K562 (cell line): ENCODE results near the gene CEP131. TPM values are rescaled to one million over a fixed set of nuclear protein-coding genes. Genes with fewer than 3 reads are reported as not detected.

ENCODE experiments used
- BHLHE40 ChIP-seq: IDR thresholded peaks from 2 replicates; pipeline ENCODE4 v1.6.1; 2011; ENCODE audit warnings: low read length, improper control_type of control experiment
- CHCHD3 ChIP-seq: fragments of 250-450 bp; sonication (Bioruptor Pico); IDR thresholded peaks from 2 replicates; pipeline ENCODE4 v2.1.2; 2022; ENCODE audit warnings: mild to moderate bottlenecking
- CXXC5 ChIP-seq: fragments of 250-450 bp; sonication (Bioruptor Pico); IDR thresholded peaks from 2 replicates; pipeline ENCODE4 v1.8.0; 2022; ENCODE audit warnings: inconsistent platforms, mild to moderate bottlenecking, moderate library complexity
- E2F4 ChIP-seq: sonication (generic); formaldehyde crosslinking; IDR thresholded peaks from 2 replicates; pipeline ENCODE4 v1.8.0; 2022; ENCODE audit warnings: mild to moderate bottlenecking, low read depth, missing genetic modification reagents
- HMG20A ChIP-seq: fragments of 450-650 bp; formaldehyde crosslinking; conservative IDR thresholded peaks from 2 replicates; pipeline ENCODE4 v1.4.0; 2020; ENCODE audit warnings: mild to moderate bottlenecking, mixed read lengths
- KLF10 ChIP-seq: fragments of 250-450 bp; sonication (Bioruptor Pico); IDR thresholded peaks from 2 replicates; pipeline ENCODE4 v1.6.1; 2021; ENCODE audit warnings: matching md5 sums
- LARP7 ChIP-seq: fragments of 450-650 bp; IDR thresholded peaks from 2 replicates; pipeline ENCODE4 v1.6.1; 2016
- NCOA1 ChIP-seq: fragments of 450-650 bp; IDR thresholded peaks from 2 replicates; pipeline ENCODE4 v1.6.1; 2016; ENCODE audit warnings: low read depth
- NFYB ChIP-seq: IDR thresholded peaks from 2 replicates; pipeline ENCODE4 v1.6.1; 2011; ENCODE audit warnings: mild to moderate bottlenecking, moderate library complexity; ENCODE audit not compliant: insufficient read length; ENCODE audit errors: extremely low read depth
- NRF1 ChIP-seq, 2 experiments: fragments of 450-650 bp; IDR thresholded peaks in 1 of 2; conservative IDR thresholded peaks in 1 of 2; 2 replicates each; pipeline ENCODE4 v1.6.1; 2014; ENCODE audit warnings: mild to moderate bottlenecking in 2 of 2
- RBM39 ChIP-seq: fragments of 200-400 bp; formaldehyde crosslinking; optimal IDR thresholded peaks from 2 replicates; pipeline ENCODE3; 2018; ENCODE audit warnings: low read depth, low read length
- RNF2 ChIP-seq: sonication (generic); IDR thresholded peaks from 2 replicates; pipeline ENCODE4 v1.6.1; 2016
- SMAD4 ChIP-seq: fragments of 250-450 bp; sonication (Bioruptor Pico); conservative IDR thresholded peaks from 2 replicates; pipeline ENCODE4 v1.8.0; 2021; ENCODE audit warnings: inconsistent platforms, mild to moderate bottlenecking, moderate library complexity
- SP2 ChIP-seq: IDR thresholded peaks from 2 replicates; pipeline ENCODE4 v1.6.1; 2011; ENCODE audit warnings: mild to moderate bottlenecking, low read depth, low read length, moderate library complexity; ENCODE audit not compliant: poor library complexity, severe bottlenecking; ENCODE audit errors: extremely low read depth
- TEAD4 ChIP-seq, 2 experiments: sonication (generic) in 1 of 2; formaldehyde crosslinking in 1 of 2; IDR thresholded peaks; 2 replicates each; pipeline versions ENCODE4 v1.6.1 to v1.8.0; 2012 to 2022; ENCODE audit warnings: borderline replicate concordance in 1 of 2, inconsistent platforms in 1 of 2, low read length in 1 of 2, mild to moderate bottlenecking in 1 of 2, missing genetic modification reagents in 1 of 2
- VEZF1 ChIP-seq: fragments of 200-800 bp; sonication (Bioruptor generic); IDR thresholded peaks from 2 replicates; pipeline ENCODE4 v1.6.1; 2017; ENCODE audit warnings: missing genetic modification characterization, missing compliant biosample characterization
- ZBTB49 ChIP-seq: sonication (generic); formaldehyde crosslinking; IDR thresholded peaks from 2 replicates; pipeline ENCODE4 v1.8.0; 2022; ENCODE audit warnings: missing genetic modification reagents, mild to moderate bottlenecking, borderline replicate concordance
- ZNF311 ChIP-seq: fragments of 250-450 bp; sonication (Bioruptor Pico); IDR thresholded peaks from 2 replicates; pipeline ENCODE4 v1.4.0; 2020; ENCODE audit warnings: mild to moderate bottlenecking, moderate library complexity
- ZNF384 ChIP-seq: IDR thresholded peaks from 2 replicates; pipeline ENCODE4 v1.6.1; 2012; ENCODE audit warnings: low read depth, low read length, improper control_type of control experiment
- ZNF583 ChIP-seq: fragments of 250-450 bp; sonication (Bioruptor Pico); IDR thresholded peaks from 2 replicates; pipeline ENCODE4 v1.4.0; 2020
- ZNF740 ChIP-seq, 3 experiments: fragments of 200-800 bp in 1 of 3; sonication (Bioruptor generic) in 1 of 3; sonication (generic) in 1 of 3; formaldehyde crosslinking in 1 of 3; IDR thresholded peaks; 2 replicates each; pipeline versions ENCODE4 v1.6.1 to v1.8.0; 2016 to 2022; ENCODE audit warnings: mild to moderate bottlenecking in 2 of 3, missing compliant biosample characterization in 2 of 3, missing genetic modification characterization in 2 of 3, missing genetic modification reagents in 1 of 3
- polyA plus RNA-seq, 8 experiments: library from polyadenylated mRNA; depleted of rRNA in 4 of 8; stranded (reverse) in 5 of 8; unstranded in 3 of 8; fragments of >200 nt; fragmentation: Nextera tagmentation in 2 of 8; fragmentation: Illumina TruSeq in 1 of 8; extraction: Ambion mirVana in 2 of 8; extraction: Trizol in 1 of 8; gene quantifications; 2 replicates each; pipeline versions ENCODE4 v1.2.1 to v1.2.3, GENCODE V29; 2011 to 2014; ENCODE audit warnings: inconsistent platforms in 1 of 8, missing spikeins in 1 of 8
- total RNA-seq, 7 experiments: library from RNA; depleted of rRNA in 6 of 7; stranded (reverse); fragments of >200 nt in 6 of 7; fragmentation: Illumina TruSeq in 2 of 7; extraction: Trizol in 2 of 7; gene quantifications; 2 replicates each; pipeline versions ENCODE4 v1.2.1 to v1.2.3, GENCODE V29; 2011 to 2021; ENCODE audit warnings: low replicate concordance in 1 of 7

CEP131 gene
- total and polyA plus RNA-seq, 9 of the 15 experiments (the other 6 are each of a cell fraction or from before 2014, with no cell fraction given): 0.24 to 21.2 (median 2.3) TPM

- peak; percentile 70 for TF ChIP-seq ZNF740 (CRISPR knock-in tag; IDR thresholded peaks at IDR 0.05)
- no peak; a peak in 2 of 4 replicates for TF ChIP-seq ZNF740 (tag; IDR thresholded peaks at IDR 0.05)
- peak; percentile 58 for TF ChIP-seq BHLHE40
- TF ChIP-seq TEAD4 (IDR thresholded peaks at IDR 0.05; ENCODE audit: low read length): 0 out of 2 replicates have a peak, but pooled peaks have one; percentile 6
- no peak for TF ChIP-seq TEAD4 (CRISPR knock-in tag; IDR thresholded peaks at IDR 0.05; ENCODE audit: borderline replicate concordance)
- peak; percentile 53 for TF ChIP-seq ZNF384
- peak; percentile 84 to 88 for TF ChIP-seq NRF1 (conservative IDR thresholded peaks at IDR 0.05 in 1 of 2, IDR thresholded peaks at IDR 0.05 in 1 of 2)
- peak; percentile 97 for TF ChIP-seq CXXC5
- TF ChIP-seq ZNF311 (CRISPR knock-in tag): 0 out of 2 replicates have a peak, but pooled peaks have one; percentile 22
- peak; percentile 50 for TF ChIP-seq SMAD4
- TF ChIP-seq NCOA1: no peak
- peak; percentile 93 for TF ChIP-seq NFYB
- TF ChIP-seq RNF2: peak; percentile 52; the same call in 1 of the 2 replicates
- no peak for TF ChIP-seq ZNF583 (CRISPR knock-in tag)
- TF ChIP-seq CHCHD3: no peak
- peak; percentile 93 for TF ChIP-seq VEZF1 (CRISPR knock-in tag)
- no peak for TF ChIP-seq RBM39
- no peak for TF ChIP-seq KLF10 (CRISPR knock-in tag)
- TF ChIP-seq ZBTB49 (CRISPR knock-in tag): no peak
- TF ChIP-seq SP2: peak; percentile 92
- no peak for TF ChIP-seq HMG20A (CRISPR knock-in tag)
- TF ChIP-seq LARP7: no peak
- peak; percentile 80; the same call in 1 of the 2 replicates for TF ChIP-seq E2F4
These were observed at the start of gene CEP131 (continued) for GRCh38 chr17:81222906-81223761.
